ENCODE measurements around the gene SIVA1. TPM values are rescaled to one million over a fixed set of nuclear protein-coding genes. Genes with fewer than 3 reads are reported as not detected.

SIVA1 gene
- total RNA-seq, 1 donor from 2014 or later = 47.9 TPM

DNA sequence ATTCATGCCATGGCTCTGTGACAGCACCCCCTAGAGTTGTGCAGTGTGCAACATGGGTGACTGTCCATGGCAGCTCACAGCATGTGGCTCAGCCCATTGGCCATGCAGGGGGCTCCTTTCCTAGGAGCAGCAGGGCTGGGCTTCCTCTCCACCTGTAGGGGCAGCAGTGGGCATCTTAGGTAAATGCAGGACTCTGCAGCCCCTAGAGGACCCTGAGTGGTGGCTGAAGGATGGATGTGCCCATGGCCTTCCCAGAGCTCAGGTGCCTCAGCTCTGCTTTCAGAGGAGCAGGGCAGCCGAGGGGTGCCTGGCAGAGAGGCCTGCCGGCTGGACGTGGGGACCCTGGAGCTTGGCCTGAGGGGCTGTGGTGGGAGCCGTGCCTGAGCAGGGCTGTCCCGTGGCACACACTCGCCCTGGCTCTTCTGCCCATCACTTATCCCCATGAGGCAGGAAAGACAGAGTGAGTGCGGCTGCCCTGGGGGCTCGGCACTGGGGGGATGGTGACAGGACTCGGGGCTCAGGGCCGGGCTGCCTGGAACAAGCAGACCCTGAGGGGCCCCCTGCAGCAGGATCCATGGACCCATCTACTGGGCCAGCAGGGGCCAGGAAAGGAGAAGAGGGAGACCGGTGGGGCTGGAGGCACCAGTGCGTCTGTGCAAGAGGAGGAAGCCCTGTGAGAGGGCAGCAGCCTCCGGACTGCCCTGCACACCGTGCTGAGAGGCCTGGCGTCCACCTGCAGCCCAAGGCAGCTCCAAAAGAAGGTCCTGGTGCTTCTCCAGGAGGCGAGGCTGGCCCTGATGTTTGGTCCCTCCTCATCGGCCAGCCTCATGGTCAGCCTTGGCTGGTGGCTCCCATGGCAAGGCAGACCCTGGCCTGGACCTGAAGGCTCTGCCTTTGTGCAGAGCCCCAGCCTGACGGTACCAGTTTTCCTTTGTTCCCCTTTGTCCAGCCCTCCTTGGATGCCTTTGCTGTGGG is 21.3 kb upstream of the SIVA1 start:
- ATAC-seq (ENCODE audit: low read depth) (no peak), DNase-seq (no peak)
- H3K4me1 Mint-ChIP-seq = no peaks in the 10 kb centered on the region
- ChIA-PET CTCF (no interaction called here), POLR2A (no interaction called here)
- no peak overlapping the region for H3K27ac Mint-ChIP-seq
- TF ChIP-seq, protein P1, sequence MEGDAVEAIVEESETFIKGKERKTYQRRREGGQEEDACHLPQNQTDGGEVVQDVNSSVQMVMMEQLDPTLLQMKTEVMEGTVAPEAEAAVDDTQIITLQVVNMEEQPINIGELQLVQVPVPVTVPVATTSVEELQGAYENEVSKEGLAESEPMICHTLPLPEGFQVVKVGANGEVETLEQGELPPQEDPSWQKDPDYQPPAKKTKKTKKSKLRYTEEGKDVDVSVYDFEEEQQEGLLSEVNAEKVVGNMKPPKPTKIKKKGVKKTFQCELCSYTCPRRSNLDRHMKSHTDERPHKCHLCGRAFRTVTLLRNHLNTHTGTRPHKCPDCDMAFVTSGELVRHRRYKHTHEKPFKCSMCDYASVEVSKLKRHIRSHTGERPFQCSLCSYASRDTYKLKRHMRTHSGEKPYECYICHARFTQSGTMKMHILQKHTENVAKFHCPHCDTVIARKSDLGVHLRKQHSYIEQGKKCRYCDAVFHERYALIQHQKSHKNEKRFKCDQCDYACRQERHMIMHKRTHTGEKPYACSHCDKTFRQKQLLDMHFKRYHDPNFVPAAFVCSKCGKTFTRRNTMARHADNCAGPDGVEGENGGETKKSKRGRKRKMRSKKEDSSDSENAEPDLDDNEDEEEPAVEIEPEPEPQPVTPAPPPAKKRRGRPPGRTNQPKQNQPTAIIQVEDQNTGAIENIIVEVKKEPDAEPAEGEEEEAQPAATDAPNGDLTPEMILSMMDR (IDR thresholded peaks at IDR 0.05) = no peak
- no peak overlapping the region for H3K4me3 Mint-ChIP-seq
- no peaks in the 10 kb centered on the region for H3K9me3 Mint-ChIP-seq
- intact Hi-C loops (cut with micrococcal nuclease) = no loop called here
- H3K27me3 Mint-ChIP-seq = peaks cover 5% of the 10 kb centered on the region
- H3K36me3 Mint-ChIP-seq (ENCODE audit: low read depth) = no peaks in the 10 kb centered on the region

- no peaks in the 10 kb centered on the region for H3K4me1 Mint-ChIP-seq
- H3K36me3 Mint-ChIP-seq (ENCODE audit: low read depth) = no peaks in the 10 kb centered on the region
- intact Hi-C loops (cut with micrococcal nuclease) = no loop called here
- ATAC-seq (ENCODE audit: low read depth) = no peak
- ChIA-PET CTCF (no interaction called here), POLR2A (no interaction called here)
- H3K9me3 Mint-ChIP-seq = no peaks in the 10 kb centered on the region
- TF ChIP-seq, protein P1 (IDR thresholded peaks at IDR 0.05) = no peak
- no peak overlapping the region for H3K27ac Mint-ChIP-seq
- H3K4me3 Mint-ChIP-seq = no peak overlapping the region
- DNase-seq = no peak
- H3K27me3 Mint-ChIP-seq = peaks cover 3% of the 10 kb centered on the region
Measured at GRCh38 chr14:104732355-104732804, 20.6 kb upstream of the SIVA1 start.

- intact Hi-C loops (cut with micrococcal nuclease) = no loop called here
- no peaks in the 10 kb centered on the region for H3K4me1 Mint-ChIP-seq
- ChIA-PET POLR2A (no interaction called here), CTCF (no interaction called here)
- no peaks in the 10 kb centered on the region for H3K9me3 Mint-ChIP-seq
- no peaks in the 10 kb centered on the region for H3K36me3 Mint-ChIP-seq (ENCODE audit: low read depth)
- DNase-seq (no peak), ATAC-seq (ENCODE audit: low read depth) (no peak)
- TF ChIP-seq, protein P1 (IDR thresholded peaks at IDR 0.05) = no peak
- H3K4me3 Mint-ChIP-seq = no peak overlapping the region
- peaks cover 3% of the 10 kb centered on the region for H3K27me3 Mint-ChIP-seq
- H3K27ac Mint-ChIP-seq = no peak overlapping the region
Measured at GRCh38 chr14:104732931-104733681, 19.8 kb upstream of the SIVA1 start.

- H3K4me1 Mint-ChIP-seq = no peaks in the 10 kb centered on the region
- no peak for DNase-seq
- no peaks in the 10 kb centered on the region for H3K9me3 Mint-ChIP-seq
- TF ChIP-seq, protein P1 (IDR thresholded peaks at IDR 0.05) = no peak
- H3K4me3 Mint-ChIP-seq = no peak overlapping the region
- H3K36me3 Mint-ChIP-seq (ENCODE audit: low read depth) = no peaks in the 10 kb centered on the region
- POLR2A ChIA-PET = no interaction called here
- intact Hi-C loops (cut with micrococcal nuclease) = no loop called here
- CTCF ChIA-PET = no interaction called here
- peaks cover 3% of the 10 kb centered on the region for H3K27me3 Mint-ChIP-seq
- no peak overlapping the region for H3K27ac Mint-ChIP-seq
- no peak for ATAC-seq (ENCODE audit: low read depth)
Measured at GRCh38 chr14:104734051-104734587, 18.8 kb upstream of the SIVA1 start.

DNA sequence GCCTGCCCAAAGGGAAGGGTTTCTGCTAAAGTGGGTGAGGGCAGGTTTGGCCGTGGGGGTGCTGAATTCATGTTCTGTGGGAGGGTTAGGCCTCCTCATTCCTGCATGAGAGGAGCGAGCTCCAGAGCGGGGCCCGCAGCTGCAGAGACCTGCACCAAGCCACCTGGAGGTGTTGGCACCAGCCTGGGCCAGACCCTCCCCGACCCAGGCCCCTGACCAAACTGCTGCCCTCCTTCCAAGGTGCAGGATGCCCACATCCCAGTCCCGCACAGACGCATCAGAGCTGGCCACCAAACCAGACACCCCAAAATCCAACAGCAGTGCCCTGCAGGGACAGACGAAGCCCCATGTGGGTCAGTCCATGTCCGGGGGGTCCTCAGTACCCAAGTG is 18.4 kb upstream of the SIVA1 start:
- intact Hi-C loops (cut with micrococcal nuclease) = no loop called here
- no peak for ATAC-seq (ENCODE audit: low read depth)
- ChIA-PET CTCF (no interaction called here), POLR2A (no interaction called here)
- no peak for DNase-seq
- peaks cover 3% of the 10 kb centered on the region for H3K27me3 Mint-ChIP-seq
- no peaks in the 10 kb centered on the region for H3K4me1 Mint-ChIP-seq
- no peak overlapping the region for H3K27ac Mint-ChIP-seq
- H3K9me3 Mint-ChIP-seq = no peaks in the 10 kb centered on the region
- no peaks in the 10 kb centered on the region for H3K36me3 Mint-ChIP-seq (ENCODE audit: low read depth)
- TF ChIP-seq, protein P1 (IDR thresholded peaks at IDR 0.05) = no peak
- H3K4me3 Mint-ChIP-seq = no peak overlapping the region
